ENCODE data around the gene RERG.

- TF ChIP-seq CTCF (IDR thresholded peaks at IDR 0.05; ENCODE audit: low read depth, low read length) (no peak), POLR2A (IDR thresholded peaks at IDR 0.05; ENCODE audit: extremely low read depth, insufficient read length) (no peak)
Observed at GRCh38 chr12:15231493-15231892, 10.3 kb upstream of the RERG start.

Data from NB4 (cell line).